Measurements from ENCODE around the gene NFAM1. TPM values are rescaled to one million over a fixed set of nuclear protein-coding genes. Genes with fewer than 3 reads are reported as not detected.

The NFAM1 gene
- polyA plus RNA-seq, 1 of the 3 experiments (the other 2 are of a cell fraction), result 0.02 TPM

DNA sequence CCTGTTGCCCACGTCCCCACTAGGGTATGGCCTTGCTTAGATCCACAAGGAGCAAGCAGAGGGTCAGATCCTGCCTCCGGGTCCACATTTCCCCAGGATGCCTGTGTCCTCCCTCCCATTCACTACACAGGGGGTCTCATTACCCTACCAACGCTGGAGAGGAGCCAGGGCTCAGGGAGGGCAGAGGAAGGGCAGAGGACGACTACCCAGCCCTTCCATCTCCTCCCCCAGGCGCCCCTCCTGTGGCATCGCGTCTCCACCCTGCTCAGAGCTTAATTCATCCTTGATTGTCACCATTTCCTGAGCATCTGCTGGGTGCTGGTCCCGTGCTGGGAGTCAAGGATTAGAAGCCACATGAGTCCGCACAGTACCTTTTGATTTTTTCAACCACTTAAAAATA is 5.0 kb downstream of the NFAM1 start:
- Histone ChIP-seq H3K79me2 (ENCODE audit: insufficient read depth) (no peaks in the 10 kb centered on the region), H3K9me2 (no peaks in the 10 kb centered on the region), H4K20me1 (ENCODE audit: insufficient read depth) (no peaks in the 10 kb centered on the region), H3F3A (replicated peaks; ENCODE audit: insufficient read depth) (no peaks in the 10 kb centered on the region), H3K27me3 (ENCODE audit: insufficient read depth) (no peaks in the 10 kb centered on the region), H2AFZ (ENCODE audit: low read depth) (no peak overlapping the region), H3K36me3 (replicated peaks in 1 of 2; ENCODE audit: control insufficient read depth in 1 of 2, insufficient read depth in 2 of 2, low read length in 1 of 2) (no peaks in the 10 kb centered on the region), H3K4me3 (ENCODE audit: low read depth in 2 of 2, low read length in 1 of 2) (no peak overlapping the region), H3K9me3 (no peaks in the 10 kb centered on the region), H3K9ac (no peak overlapping the region), H3K4me1 (ENCODE audit: control insufficient read depth in 1 of 2, insufficient read depth in 2 of 2, low read depth in 1 of 2, low read length in 1 of 2) (peaks cover 0 to 5% of the 10 kb centered on the region in 2 experiments; a peak in 2 of 4 replicates), H3K4me2 (no peak overlapping the region), H3K27ac (ENCODE audit: low read depth in 2 of 2, low read length in 1 of 2) (no peak overlapping the region)
- no peak for TF ChIP-seq NRF1 (IDR thresholded peaks at IDR 0.05; ENCODE audit: low read depth, low read length)
- TF ChIP-seq RCOR1 (IDR thresholded peaks at IDR 0.05; ENCODE audit: low read length), result no peak
- TF ChIP-seq ELF1 (IDR thresholded peaks at IDR 0.05), result no peak
- WGBS (ENCODE audit: low lambda C conversion rate), result 58% methylated on average over 8 of the region's 9 CpGs
- ChIA-PET CTCF (no interaction called here), POLR2A (no interaction called here)
- no peak for DNase-seq

DNA sequence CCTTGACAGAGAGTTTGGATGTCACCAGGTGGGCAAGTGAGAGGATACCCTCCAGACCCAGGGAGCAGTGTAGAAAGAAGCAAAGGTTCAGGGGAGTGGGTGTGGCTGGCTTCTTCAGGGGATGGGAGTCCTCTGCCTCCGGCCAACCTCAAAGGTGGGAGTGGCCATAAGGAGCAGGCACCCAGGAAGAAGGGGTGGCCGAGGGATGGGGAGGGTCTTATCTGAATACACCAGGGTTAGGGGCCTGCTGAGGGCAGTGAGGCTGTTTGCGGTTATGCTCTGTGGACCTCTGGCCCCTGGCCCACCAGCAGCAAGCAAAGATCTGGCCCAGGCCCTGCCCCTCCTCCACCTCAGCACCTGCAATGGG is 6.2 kb downstream of the NFAM1 start:
- CTCF ChIA-PET, result no interaction called here
- POLR2A ChIA-PET, result no interaction called here
- no peaks in the 10 kb centered on the region for H3K36me3 ChIP-seq (replicated peaks in 1 of 2; ENCODE audit: control insufficient read depth in 1 of 2, insufficient read depth in 2 of 2, low read length in 1 of 2)

More for the DNA sequence above, 6.2 kb downstream of the NFAM1 start:
- Histone ChIP-seq H3K9me2 (no peaks in the 10 kb centered on the region), H2AFZ (ENCODE audit: low read depth) (no peak overlapping the region), H3F3A (replicated peaks; ENCODE audit: insufficient read depth) (no peaks in the 10 kb centered on the region), H3K4me3 (ENCODE audit: low read depth in 2 of 2, low read length in 1 of 2) (no peak overlapping the region), H3K79me2 (ENCODE audit: insufficient read depth) (no peaks in the 10 kb centered on the region), H3K27ac (ENCODE audit: low read depth in 2 of 2, low read length in 1 of 2) (no peak overlapping the region), H4K20me1 (ENCODE audit: insufficient read depth) (no peaks in the 10 kb centered on the region), H3K9me3 (no peaks in the 10 kb centered on the region), H3K4me1 (ENCODE audit: control insufficient read depth in 1 of 2, insufficient read depth in 2 of 2, low read depth in 1 of 2, low read length in 1 of 2) (no peaks in the 10 kb centered on the region; a peak in 2 of 4 replicates), H3K9ac (no peak overlapping the region), H3K4me2 (no peak overlapping the region), H3K27me3 (ENCODE audit: insufficient read depth) (no peaks in the 10 kb centered on the region)
- TF ChIP-seq TEAD4 (IDR thresholded peaks at IDR 0.05; ENCODE audit: borderline replicate concordance, insufficient read depth) (no peak), GATA2 (CRISPR knock-in tag; IDR thresholded peaks at IDR 0.05) (no peak), RCOR1 (IDR thresholded peaks at IDR 0.05; ENCODE audit: low read length) (no peak), ELF1 (IDR thresholded peaks at IDR 0.05) (no peak), RFX5 (IDR thresholded peaks at IDR 0.05; ENCODE audit: low read length) (no peak), MEF2A (IDR thresholded peaks at IDR 0.05; ENCODE audit: borderline replicate concordance, low read depth) (no peak), EP300 (IDR thresholded peaks at IDR 0.05; ENCODE audit: borderline replicate concordance in 1 of 2, low read depth in 1 of 2, low read length in 1 of 2) (no peak)
- TF ChIP-seq, protein P1, sequence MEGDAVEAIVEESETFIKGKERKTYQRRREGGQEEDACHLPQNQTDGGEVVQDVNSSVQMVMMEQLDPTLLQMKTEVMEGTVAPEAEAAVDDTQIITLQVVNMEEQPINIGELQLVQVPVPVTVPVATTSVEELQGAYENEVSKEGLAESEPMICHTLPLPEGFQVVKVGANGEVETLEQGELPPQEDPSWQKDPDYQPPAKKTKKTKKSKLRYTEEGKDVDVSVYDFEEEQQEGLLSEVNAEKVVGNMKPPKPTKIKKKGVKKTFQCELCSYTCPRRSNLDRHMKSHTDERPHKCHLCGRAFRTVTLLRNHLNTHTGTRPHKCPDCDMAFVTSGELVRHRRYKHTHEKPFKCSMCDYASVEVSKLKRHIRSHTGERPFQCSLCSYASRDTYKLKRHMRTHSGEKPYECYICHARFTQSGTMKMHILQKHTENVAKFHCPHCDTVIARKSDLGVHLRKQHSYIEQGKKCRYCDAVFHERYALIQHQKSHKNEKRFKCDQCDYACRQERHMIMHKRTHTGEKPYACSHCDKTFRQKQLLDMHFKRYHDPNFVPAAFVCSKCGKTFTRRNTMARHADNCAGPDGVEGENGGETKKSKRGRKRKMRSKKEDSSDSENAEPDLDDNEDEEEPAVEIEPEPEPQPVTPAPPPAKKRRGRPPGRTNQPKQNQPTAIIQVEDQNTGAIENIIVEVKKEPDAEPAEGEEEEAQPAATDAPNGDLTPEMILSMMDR (IDR thresholded peaks at IDR 0.05), result no peak
- TF ChIP-seq, protein P2, sequence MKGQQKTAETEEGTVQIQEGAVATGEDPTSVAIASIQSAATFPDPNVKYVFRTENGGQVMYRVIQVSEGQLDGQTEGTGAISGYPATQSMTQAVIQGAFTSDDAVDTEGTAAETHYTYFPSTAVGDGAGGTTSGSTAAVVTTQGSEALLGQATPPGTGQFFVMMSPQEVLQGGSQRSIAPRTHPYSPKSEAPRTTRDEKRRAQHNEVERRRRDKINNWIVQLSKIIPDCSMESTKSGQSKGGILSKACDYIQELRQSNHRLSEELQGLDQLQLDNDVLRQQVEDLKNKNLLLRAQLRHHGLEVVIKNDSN (IDR thresholded peaks at IDR 0.05; ENCODE audit: borderline replicate concordance, low read depth), result no peak
- 69% methylated on average over 2 of the region's 3 CpGs for WGBS (ENCODE audit: low lambda C conversion rate)
- no peak for DNase-seq

Data from SK-N-SH (cell line).